GM21381 (cell line): Measurements from ENCODE around the gene DNAH14.
"Not testable (repeated sequence)": the region's sequence is repeated elsewhere in the genome, so short reads cannot be mapped to it uniquely, and the experiment has no call there.

ENCODE experiments used
- ATAC-seq: cut with Tn5 transposase; IDR thresholded peaks from one replicate; pipeline ENCODE4 v1.9.1; 2021; ENCODE audit warnings: mild to moderate bottlenecking, moderate library complexity; ENCODE audit not compliant: unreplicated experiment

DNAH14 gene

GRCh38 chr1:225242611-225243010 lies 313.1 kb downstream of the DNAH14 start:
- ATAC-seq = no peak

GRCh38 chr1:225250432-225250831 lies 321.0 kb downstream of the DNAH14 start:
- ATAC-seq = peak; percentile 93

- no peak for ATAC-seq
Observed at GRCh38 chr1:225253173-225253572, 323.7 kb downstream of the DNAH14 start.

- no peak for ATAC-seq
Observed at GRCh38 chr1:225253784-225254183, 324.3 kb downstream of the DNAH14 start.

- no peak for ATAC-seq
Observed at GRCh38 chr1:225254676-225255075, 325.2 kb downstream of the DNAH14 start.

- ATAC-seq = no peak
Observed at GRCh38 chr1:225257081-225257480, 327.6 kb downstream of the DNAH14 start.

GRCh38 chr1:225258811-225259210 lies 329.3 kb downstream of the DNAH14 start:
- no peak for ATAC-seq

GRCh38 chr1:225259542-225259941 lies 330.1 kb downstream of the DNAH14 start:
- ATAC-seq = no peak

- ATAC-seq = no peak
Observed at GRCh38 chr1:225260319-225260718, 330.8 kb downstream of the DNAH14 start.

GRCh38 chr1:225277445-225277844 lies 348.0 kb downstream of the DNAH14 start:
- no peak for ATAC-seq

- ATAC-seq = no peak
Observed at GRCh38 chr1:225280563-225280962, 351.1 kb downstream of the DNAH14 start.

GRCh38 chr1:225290244-225290643 lies 360.8 kb downstream of the DNAH14 start:
- no peak for ATAC-seq

- no peak for ATAC-seq
Observed at GRCh38 chr1:225299624-225300023, 370.1 kb downstream of the DNAH14 start.

- ATAC-seq = no peak
Observed at GRCh38 chr1:225300381-225300780, 370.9 kb downstream of the DNAH14 start.

GRCh38 chr1:225304996-225305395 lies 375.5 kb downstream of the DNAH14 start:
- ATAC-seq = no peak

GRCh38 chr1:225310544-225310943 lies 381.1 kb downstream of the DNAH14 start:
- ATAC-seq = not testable (repeated sequence)

- peak; percentile 85 for ATAC-seq
Observed at GRCh38 chr1:225318706-225319575, 389.5 kb downstream of the DNAH14 start.

GRCh38 chr1:225319871-225320270 lies 390.4 kb downstream of the DNAH14 start:
- ATAC-seq = no peak

GRCh38 chr1:225321784-225322183 lies 392.3 kb downstream of the DNAH14 start:
- no peak for ATAC-seq

- ATAC-seq = no peak
Observed at GRCh38 chr1:225329041-225329440, 399.6 kb downstream of the DNAH14 start.

- not testable (repeated sequence) for ATAC-seq
Observed at GRCh38 chr1:225329996-225330395, 400.5 kb downstream of the DNAH14 start.

GRCh38 chr1:225332686-225333085 lies 403.2 kb downstream of the DNAH14 start:
- ATAC-seq = no peak
